Retina (tissue), 1 donor: ENCODE results near the gene TNFAIP1.

Experiments
- DNase-seq: peaks from one replicate; pipeline ENCODE4 v3.0.0-alpha.2; 2016

TNFAIP1 gene

DNA sequence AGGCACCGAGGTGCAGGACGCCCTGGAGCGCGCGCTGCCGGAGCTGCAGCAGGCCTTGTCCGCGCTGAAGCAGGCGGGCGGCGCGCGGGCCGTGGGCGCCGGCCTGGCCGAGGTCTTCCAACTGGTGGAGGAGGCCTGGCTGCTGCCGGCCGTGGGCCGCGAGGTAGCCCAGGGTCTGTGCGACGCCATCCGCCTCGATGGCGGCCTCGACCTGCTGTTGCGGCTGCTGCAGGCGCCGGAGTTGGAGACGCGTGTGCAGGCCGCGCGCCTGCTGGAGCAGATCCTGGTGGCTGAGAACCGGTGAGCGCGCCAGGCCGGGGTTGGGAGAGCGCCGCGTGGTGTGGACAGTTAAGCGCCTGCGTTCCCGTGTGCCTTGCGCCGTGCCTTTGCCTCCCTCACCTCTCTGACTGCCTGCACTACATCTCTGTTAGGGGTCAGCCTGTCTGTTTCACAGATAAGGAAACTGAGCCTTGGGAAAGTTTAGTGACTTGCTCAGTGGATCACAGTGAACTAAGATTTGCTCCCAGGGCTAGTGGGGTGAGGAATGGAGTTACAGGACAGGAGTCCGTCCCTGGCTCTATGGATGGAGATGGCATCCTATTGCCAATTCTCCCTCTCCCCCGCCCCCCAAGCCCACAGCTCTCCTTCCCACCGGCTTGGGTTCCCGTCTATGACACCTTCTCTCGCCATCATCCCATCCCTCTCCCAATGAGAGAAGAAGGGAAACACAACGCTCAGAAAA, 36.8 kb downstream of the TNFAIP1 start:
- DNase-seq = peak; percentile 76

DNA sequence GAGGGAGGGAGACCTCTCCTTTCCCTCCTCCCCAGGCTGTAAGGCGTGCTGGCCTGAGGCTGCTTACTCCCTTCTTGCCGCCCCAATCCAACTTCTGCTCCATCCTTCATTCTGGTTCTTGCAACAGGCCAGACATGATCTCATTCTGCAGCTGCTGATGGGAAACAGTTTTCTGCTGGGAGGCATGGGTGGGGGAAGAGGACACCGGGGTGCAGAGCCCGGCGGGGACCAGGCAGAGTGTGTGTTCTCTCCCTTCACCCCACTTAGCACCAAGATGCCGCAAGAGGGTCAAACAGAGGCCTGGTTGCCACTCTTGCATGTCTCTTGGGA, 37.3 kb downstream of the TNFAIP1 start:
- DNase-seq = peak; percentile 16

DNA sequence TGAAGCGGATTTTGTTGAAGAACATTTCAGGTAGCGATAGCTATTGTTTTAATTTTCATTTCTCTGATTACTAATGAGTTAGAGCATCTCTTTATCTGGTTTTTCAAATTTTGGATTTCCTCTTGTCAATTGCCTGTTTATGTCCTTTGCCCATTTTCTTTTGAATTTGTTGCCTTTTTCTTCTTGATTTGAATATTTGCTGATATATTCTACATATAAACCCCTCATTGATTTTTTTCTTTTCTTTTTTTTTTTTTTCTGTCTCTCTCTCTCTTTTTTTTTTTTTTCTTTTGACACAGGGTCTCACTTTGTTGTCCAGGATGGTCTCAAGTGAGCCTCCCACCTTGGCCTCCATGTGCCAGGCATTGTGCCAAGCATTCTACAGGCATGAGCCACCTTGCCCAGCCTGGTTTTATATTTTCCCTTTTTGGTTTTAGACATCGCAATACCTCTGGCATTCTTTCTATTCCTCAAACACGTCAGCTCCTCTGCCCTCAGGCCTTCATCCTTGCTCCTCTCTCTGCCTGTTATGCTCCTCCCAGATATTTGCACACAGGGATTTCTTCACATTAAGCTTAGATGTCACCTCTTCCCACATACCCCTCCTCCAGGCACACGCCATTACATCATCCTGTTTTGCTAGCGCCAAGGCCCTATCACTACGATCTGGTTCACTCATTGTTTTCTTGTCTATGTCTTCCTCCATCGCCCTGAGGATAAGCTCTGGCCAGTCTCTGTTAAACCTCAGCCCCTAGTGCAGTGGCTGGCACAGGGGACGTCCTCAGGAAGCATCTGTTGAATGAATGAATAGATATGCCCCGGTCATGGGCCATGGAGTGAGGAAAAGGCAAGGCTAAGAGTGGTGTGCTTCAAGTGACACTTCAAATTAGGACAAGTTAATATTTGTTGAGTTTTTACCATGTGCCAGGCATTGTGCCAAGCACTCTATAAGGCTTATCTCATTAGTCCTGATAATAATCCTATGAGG, 44.5 kb downstream of the TNFAIP1 start:
- no peak for DNase-seq

DNA sequence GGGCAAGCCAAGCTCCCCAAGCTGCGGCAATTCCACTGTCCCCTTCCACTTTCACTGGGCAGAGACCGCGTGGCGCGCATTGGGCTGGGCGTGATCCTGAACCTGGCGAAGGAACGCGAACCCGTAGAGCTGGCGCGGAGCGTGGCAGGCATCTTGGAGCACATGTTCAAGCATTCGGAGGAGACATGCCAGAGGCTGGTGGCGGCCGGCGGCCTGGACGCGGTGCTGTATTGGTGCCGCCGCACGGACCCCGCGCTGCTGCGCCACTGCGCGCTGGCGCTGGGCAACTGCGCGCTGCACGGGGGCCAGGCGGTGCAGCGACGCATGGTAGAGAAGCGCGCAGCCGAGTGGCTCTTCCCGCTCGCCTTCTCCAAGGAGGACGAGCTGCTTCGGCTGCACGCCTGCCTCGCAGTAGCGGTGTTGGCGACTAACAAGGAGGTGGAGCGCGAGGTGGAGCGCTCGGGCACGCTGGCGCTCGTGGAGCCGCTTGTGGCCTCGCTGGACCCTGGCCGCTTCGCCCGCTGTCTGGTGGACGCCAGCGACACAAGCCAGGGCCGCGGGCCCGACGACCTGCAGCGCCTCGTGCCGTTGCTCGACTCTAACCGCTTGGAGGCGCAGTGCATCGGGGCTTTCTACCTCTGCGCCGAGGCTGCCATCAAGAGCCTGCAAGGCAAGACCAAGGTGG, 45.7 kb downstream of the TNFAIP1 start:
- DNase-seq = peak; percentile 87

DNA sequence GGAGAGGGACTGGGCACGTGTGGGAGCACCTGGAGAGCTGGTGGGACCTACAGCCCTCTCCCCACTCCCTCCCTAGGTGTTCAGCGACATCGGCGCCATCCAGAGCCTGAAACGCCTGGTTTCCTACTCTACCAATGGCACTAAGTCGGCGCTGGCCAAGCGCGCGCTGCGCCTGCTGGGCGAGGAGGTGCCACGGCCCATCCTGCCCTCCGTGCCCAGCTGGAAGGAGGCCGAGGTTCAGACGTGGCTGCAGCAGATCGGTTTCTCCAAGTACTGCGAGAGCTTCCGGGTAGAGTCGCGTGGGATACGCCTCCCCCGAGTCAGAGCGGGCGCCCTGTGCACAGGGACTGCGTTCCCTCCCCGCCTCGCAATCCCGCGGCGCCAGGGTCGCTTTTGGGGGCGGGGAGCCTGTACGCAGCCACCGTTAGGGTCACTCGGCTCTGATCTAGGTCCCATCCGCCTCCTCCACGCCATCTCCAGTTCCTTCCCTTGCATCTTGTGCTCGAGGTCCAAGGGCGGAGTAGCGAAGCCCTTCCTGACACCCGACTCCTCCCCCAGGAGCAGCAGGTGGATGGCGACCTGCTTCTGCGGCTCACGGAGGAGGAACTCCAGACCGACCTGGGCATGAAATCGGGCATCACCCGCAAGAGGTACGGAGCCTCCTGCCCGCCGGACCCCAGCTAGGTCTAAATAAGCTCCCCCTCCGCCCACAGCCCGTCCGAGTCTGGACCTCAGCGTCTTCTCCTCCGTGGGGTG, 48.9 kb downstream of the TNFAIP1 start:
- DNase-seq = peak; percentile 30

DNA sequence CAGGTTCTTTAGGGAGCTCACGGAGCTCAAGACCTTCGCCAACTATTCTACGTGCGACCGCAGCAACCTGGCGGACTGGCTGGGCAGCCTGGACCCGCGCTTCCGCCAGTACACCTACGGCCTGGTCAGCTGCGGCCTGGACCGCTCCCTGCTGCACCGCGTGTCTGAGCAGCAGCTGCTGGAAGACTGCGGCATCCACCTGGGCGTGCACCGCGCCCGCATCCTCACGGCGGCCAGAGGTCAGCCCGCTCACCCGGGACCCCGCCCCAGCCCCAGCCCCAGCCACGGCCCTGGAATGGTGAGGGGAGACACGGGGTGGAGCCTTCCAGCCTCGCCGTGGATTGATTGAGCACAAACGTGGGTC, 49.5 kb downstream of the TNFAIP1 start:
- DNase-seq = no peak

DNA sequence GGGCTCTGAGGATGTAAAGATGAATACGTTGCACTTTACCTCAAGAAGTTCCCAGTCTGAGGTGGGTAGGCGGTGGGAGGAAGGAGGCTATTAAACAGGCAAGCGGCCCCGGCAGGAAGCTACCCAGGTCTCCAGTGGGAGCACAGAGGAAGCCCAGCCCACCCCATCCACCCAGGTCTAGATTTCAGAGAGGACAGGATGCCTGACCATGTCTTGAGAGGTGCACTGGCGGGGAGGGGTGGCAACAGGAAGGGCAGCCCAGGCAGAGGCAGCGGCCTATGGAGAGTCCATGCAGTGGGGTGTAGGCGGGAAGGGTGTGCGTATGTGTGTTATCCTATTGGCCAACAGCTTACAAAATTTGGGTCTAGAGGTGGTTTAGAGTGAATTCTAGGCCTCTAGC, 49.8 kb downstream of the TNFAIP1 start:
- no peak for DNase-seq

DNA sequence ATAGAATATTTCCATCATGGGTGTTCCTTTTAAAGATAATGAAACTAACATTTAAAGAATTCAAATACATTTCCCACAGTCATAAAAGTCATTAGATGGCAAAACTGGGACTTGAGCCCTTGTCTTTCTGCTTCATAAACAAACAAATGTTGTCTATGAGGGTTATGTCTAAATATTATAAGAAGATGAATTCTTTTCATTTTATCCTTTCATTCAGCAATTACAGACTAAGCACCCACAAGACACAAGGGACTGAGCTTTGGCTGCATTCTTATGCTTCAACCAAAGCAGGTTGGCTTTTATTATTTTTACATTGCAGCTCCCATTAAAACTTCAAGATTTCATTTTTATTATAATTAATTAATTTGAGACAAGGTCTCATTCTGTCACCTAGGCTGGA, 50.8 kb downstream of the TNFAIP1 start:
- DNase-seq = no peak

DNA sequence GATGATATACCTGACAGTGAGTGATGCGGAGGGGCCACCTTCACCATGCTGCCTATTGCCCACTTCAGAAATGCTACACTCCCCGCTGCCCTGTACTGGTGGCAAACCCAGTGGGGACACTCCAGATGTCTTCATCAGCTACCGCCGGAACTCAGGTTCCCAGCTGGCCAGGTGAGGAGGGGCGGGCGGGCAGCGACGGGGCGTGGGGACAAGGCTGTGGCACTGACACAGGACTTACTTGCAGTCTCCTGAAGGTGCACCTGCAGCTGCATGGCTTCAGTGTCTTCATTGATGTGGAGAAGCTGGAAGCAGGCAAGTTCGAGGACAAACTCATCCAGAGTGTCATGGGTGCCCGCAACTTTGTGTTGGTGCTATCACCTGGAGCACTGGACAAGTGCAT, 52.5 kb downstream of the TNFAIP1 start:
- DNase-seq = no peak

DNA sequence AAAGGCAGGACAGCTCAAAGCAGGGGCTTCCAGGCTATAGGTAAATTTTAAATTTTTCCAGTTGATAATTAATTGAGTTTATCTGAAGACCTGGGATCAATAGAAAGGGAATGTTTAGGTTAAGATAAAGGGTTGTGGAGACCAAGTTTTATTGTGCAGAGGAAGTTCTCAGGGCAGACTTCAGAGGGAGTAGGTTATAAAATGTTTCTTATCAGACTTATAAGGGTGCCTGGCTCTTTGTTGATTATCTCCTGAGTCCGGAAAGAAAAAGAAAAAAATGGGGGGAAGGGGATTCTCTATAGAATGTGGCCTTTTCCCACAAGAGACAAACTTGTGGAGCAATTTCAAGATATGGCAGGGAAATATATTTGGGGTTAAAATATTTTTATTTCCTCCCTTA, 54.6 kb downstream of the TNFAIP1 start:
- DNase-seq = no peak

DNA sequence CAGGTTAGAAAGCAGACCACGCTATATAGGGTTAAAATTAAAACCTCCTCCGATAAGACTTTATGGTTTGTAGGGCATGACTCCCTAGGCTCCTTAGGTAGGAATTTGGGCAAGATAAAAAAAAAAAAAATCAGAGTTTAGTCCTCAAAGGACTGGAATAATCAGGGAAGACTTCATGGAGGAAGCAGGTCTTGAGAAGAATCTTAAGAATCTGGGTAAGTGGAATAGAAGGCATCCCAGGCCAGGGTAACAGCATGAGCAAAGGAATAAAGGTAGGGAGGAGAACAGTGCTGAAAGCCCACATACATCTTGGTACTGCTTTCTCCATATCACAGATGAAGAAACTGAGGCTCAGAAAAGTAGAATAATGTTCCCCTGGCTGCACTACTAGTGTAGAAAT, 55.0 kb downstream of the TNFAIP1 start:
- DNase-seq = no peak

DNA sequence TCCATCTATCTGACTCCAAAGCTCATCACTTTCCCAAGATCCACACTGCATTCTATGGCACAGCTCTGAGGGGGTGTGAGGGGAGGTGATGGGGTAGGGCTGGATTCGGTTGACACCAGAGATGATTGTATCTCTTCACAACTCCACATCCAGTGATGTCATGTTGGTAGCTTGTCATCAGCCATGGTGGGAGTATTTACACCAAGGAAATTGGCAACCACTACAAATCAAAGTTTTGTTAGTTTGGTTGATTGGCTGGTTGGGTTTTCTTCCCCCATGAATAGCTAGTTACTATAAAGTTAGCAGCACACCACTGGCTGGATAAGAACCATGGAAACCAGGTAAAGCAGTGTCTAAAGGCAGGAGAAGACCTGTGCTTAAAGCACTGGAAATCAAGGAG, 55.4 kb downstream of the TNFAIP1 start:
- no peak for DNase-seq

DNA sequence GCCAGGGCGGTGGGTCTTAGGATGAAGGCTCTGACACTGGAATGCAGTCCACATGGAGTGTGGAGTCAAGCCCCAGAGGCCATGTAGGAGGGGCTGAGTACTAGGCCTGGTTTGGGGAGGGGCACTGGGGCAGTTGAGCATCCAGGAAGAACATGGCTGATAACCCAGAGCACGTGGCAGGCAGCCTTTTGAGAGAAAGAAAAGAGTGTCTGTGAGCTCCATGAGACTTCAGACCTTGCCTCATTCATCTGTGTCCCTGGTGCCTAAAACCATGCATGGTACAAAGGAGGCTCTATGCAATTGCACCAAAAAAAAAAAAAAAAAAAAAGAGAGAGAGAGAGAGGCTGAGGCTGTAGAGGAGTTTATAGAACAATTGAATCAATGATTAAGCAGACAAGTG, 55.8 kb downstream of the TNFAIP1 start:
- no peak for DNase-seq

DNA sequence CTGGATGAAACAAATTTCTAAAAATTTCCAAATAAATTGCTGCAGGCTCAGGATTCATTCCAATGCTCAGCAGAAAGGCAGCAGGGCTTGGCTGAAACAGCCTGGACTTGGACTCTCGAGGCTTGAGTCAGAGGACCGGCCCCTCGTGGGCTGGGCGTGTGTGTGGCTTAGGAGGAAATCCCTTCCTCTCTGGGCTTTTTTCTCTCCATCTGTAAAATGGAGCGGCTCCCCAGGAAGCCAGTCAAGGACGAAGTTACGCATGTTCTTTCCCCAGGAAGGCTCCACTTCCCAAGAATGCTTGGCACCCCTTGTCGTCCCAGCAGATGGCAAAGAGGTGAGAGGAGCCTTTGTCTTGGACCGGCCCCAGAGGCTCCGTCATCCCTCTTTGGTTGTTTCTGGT, 56.9 kb downstream of the TNFAIP1 start:
- no peak for DNase-seq

DNA sequence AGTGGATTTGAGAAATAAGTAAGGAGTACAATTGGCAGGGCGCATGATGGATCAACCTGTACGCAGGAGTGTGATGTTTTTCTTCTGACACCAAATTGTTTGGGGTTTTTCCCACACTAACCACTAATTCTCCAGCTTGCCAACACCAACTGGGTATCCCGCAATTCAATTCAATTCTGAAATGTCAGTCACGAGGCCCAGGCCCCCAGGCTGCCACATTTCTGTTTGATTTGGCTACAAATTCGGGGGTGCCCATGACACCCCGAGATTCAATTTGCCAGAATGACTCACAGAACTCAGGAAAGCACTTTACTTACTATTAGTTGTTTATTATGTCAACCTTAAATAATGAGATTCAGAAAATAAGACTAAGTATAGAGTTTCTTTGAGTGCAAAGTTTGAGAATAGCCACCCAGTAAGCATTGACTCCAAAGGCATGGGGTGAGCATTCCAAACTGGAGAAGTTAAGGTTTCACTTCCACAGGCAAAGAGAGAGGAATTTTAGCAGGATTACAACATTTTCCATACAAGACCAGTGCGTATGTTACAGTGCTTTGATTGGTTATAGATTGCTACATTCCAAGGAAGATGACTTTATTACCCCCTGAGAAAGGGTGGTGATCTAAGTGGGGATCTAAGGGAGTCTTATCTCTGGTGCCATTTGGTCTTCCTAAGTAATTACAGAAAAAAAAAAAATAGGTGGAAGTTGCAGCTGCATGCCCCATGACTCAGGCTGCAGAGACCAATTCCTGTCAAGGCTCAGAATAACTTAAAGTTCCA, 59.0 kb downstream of the TNFAIP1 start:
- no peak for DNase-seq

DNA sequence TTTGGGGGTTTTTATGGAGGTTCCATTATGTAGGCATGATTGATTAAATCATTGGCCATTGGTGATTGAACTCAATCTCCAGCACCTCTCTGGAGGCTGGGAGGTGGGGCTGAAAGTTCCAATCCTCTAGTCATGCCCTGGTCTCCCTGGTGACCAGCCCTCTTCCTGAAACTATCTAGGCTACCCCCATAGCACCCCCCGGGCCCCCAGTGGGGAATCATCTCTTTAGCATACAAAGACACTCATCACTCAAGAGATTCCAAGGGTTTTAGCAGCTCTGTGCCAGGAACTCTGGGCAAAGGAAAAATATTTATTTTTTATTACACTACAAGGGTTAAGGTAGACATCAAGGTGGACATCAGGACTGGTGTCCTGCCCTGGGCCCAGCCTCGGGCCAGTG, 59.9 kb downstream of the TNFAIP1 start:
- no peak for DNase-seq

DNA sequence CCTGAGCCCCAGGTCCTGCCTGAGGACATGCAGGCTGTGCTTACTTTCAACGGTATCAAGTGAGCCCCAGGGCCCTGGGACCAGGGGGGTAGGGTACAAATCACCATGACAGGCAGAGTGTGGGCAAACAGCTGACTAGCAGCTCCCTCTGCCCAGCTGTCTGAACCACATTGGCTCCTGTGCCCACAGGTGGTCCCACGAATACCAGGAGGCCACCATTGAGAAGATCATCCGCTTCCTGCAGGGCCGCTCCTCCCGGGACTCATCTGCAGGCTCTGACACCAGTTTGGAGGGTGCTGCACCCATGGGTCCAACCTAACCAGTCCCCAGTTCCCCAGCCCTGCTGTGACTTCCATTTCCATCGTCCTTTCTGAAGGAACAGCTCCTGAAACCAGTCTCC, 60.4 kb downstream of the TNFAIP1 start:
- DNase-seq = no peak
